Naive thymus-derived CD8-positive, alpha-beta T cell (primary cell): ENCODE data around the gene STUM. TPM values are rescaled to one million over a fixed set of nuclear protein-coding genes. Genes with fewer than 3 reads are reported as not detected.
"Not testable (repeated sequence)": the region's sequence is repeated elsewhere in the genome, so short reads cannot be mapped to it uniquely, and the experiment has no call there.

Experiments used
- ATAC-seq, 2 donors: fragments of 150-1000 bp; cut with Tn5 transposase in 1 of 2; sonication (Bioruptor Pico), chemical (Tn5 transposase) in 1 of 2; 1 replicate in 1 of 2; 2 replicates in 1 of 2; pipeline ENCODE4 v1.10.0; 2021; ENCODE audit warnings: mild to moderate bottlenecking in 2 of 2, moderate library complexity in 2 of 2
- POLR2A ChIA-PET: fragments of 350-600 bp; sonication (Branson Sonifier 250); formaldehyde crosslinking; loops from one replicate; lab custom pipeline; 2021; ENCODE audit warnings: antibody characterized with exemption; lab: Charles Lee
- DNase-seq, 10 donors: peaks; one replicate each; pipeline versions ENCODE4 v3.0.0 to v3.0.0-alpha.2; 2020 to 2022
- H3K27ac Mint-ChIP-seq, 10 donors: one replicate each; pipeline ENCODE4 v1.8.0; 2020 to 2022; ENCODE audit warnings: mild to moderate bottlenecking in 10 of 10, mixed read lengths in 10 of 10, moderate library complexity in 4 of 10, inconsistent platforms in 1 of 10
- H3K27me3 Mint-ChIP-seq, 5 donors: one replicate each; pipeline ENCODE4 v1.8.0; 2021 to 2022; ENCODE audit warnings: mixed read lengths in 5 of 5
- H3K36me3 Mint-ChIP-seq, 3 donors: one replicate each; pipeline ENCODE4 v1.8.0; 2020 to 2022; ENCODE audit warnings: mixed read lengths in 3 of 3, mild to moderate bottlenecking in 2 of 3, inconsistent platforms in 1 of 3
- H3K4me1 Mint-ChIP-seq, 4 donors: one replicate each; pipeline ENCODE4 v1.8.0; 2021 to 2022; ENCODE audit warnings: mixed read lengths in 4 of 4
- H3K4me3 Mint-ChIP-seq, 10 donors: one replicate each; pipeline ENCODE4 v1.8.0; 2020 to 2022; ENCODE audit warnings: mild to moderate bottlenecking in 10 of 10, mixed read lengths in 10 of 10, moderate library complexity in 6 of 10, inconsistent platforms in 1 of 10
- H3K9me3 Mint-ChIP-seq, 9 donors: one replicate each; pipeline ENCODE4 v1.8.0; 2020 to 2022; ENCODE audit warnings: mixed read lengths in 9 of 9, mild to moderate bottlenecking in 3 of 9, inconsistent platforms in 1 of 9, moderate library complexity in 1 of 9
- polyA plus RNA-seq, 3 donors: library from polyadenylated mRNA; unstranded; fragments of 300-500 nt; fragmentation: Illumina TruSeq; gene quantifications; one replicate each; pipeline ENCODE4 v1.2.3, GENCODE V29; 2021
- total RNA-seq, 8 experiments: library from RNA in 2 of 8; stranded (reverse) in 2 of 8; gene quantifications; one replicate each; pipeline ENCODE4 v1.2.3 and lab custom pipeline; 2021 to 2026

Gene STUM
- under 1 TPM; 0.14 to 0.65 TPM for total RNA-seq
- not detected for polyA plus RNA-seq
- total RNA-seq (lab: John Stamatoyannopoulos, UW), result 0 to 0.25 (median 0) reads per million in 6 experiments

DNA sequence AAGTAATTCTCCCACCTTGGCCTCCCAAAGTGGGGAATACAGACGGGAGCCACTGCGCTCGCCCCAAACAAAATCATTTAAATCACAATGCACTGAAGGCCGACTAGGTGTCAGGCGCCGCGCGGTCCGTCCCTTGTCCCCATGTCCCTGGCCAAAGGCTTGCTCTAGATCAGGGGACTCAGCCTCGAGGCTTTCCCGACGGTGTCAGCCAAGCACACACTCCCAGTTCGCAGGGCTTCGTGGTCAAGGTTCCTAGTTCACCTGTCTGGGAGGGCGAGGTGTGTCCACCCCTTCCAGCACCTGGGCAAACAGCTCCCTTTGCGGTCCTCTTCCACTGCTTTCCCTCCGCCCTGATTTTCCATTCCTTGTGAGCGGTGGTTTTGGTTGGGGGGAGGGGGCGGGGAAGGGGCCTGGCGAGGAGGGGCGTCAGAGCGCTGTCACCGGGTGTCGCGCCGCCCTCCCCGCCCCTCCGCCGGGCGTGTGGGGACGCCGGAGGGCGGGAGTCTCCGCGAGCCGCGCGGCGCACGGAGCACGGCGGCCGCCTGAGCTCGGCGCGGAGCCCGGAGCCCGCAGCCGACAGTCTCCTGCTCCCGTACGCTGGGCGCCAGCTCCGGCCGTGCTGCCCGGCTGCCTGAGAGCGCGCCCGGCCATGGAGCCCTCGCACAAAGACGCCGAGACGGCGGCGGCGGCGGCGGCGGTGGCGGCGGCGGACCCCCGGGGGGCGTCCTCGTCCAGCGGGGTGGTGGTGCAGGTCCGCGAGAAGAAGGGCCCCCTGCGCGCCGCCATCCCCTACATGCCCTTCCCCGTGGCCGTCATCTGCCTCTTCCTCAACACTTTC is at the start of gene STUM:
Gene STUM, plus strand, starts transcription at position 509 of the 838 bp plus-strand sequence. Its CDS starts 141 bp downstream, at position 650.
- peaks cover 7 to 54% (median 24%) of the 10 kb centered on the region in 5 donors for H3K27me3 Mint-ChIP-seq
- POLR2A ChIA-PET, result interaction anchor here (0.6 to 2.4 kb wide), 3 partner anchors 9 to 124 kb away, joined by 3 to 9 read pairs (median 7); no protein-coding TSS in a partner anchor
- H3K9me3 Mint-ChIP-seq, result no peaks in the 10 kb centered on the region
- H3K36me3 Mint-ChIP-seq, result no peaks in the 10 kb centered on the region
- no peak within 1 kb of the TSS for H3K27ac Mint-ChIP-seq
- H3K4me1 Mint-ChIP-seq, result peaks cover 14 to 23% (median 19%) of the 10 kb centered on the region in 4 donors
- peak within 1 kb of the TSS; percentile 69 to 92 (median 86) for H3K4me3 Mint-ChIP-seq
- DNase-seq (peak in 5 of 10 donors; percentile 15 to 30 (median 22)), ATAC-seq (peak; percentile 58 to 70)

DNA sequence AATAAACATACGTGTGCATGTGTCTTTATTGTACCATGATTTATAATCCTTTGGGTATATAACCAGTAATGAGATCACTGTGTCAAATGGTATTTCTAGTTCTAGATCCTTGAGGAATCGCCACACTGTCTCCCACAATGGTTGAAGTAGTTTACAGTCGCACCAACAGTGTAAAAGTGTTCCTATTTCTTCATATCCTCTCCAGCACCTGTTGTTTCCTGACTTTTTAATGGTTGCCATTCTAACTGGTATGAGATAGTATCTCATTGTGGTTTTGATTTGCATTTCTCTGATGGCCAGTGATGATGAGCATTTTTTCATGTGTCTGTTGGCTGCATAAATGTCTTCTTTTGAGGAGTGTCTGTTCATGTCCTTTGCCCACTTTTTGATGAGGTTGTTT is 48.9 kb upstream of the STUM start:
- H3K27ac Mint-ChIP-seq, H3K36me3 Mint-ChIP-seq, DNase-seq, H3K4me3 Mint-ChIP-seq, H3K27me3 Mint-ChIP-seq, POLR2A ChIA-PET, ATAC-seq, H3K4me1 Mint-ChIP-seq, H3K9me3 Mint-ChIP-seq: not testable (repeated sequence)

DNA sequence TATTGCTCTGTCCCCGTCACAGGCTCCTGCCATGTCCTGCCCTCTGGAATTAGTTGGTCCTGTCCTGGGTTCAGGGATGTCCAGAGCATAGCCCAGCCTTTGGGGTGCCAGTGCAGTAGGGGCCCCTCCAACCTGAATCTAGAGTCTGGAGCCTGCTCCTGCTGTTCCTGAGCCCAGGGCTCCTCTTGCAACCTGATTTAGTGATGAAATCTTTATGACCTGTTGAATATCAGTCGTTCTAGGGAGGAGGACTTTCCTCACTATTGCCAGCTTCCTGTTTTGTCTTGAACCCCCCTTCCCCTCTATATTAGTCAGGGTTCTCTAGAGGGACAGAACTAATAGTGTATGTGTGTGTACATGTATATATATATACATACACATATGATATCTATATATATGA is 42.5 kb upstream of the STUM start:
- peaks cover 0 to 4% (median 0%) of the 10 kb centered on the region in 9 donors for H3K9me3 Mint-ChIP-seq
- no peak for ATAC-seq
- H3K4me1 Mint-ChIP-seq, result no peaks in the 10 kb centered on the region
- no peak for DNase-seq
- H3K27me3 Mint-ChIP-seq, result peaks cover 9 to 41% (median 25%) of the 10 kb centered on the region in 5 donors
- POLR2A ChIA-PET, result no interaction called here
- no peaks in the 10 kb centered on the region for H3K36me3 Mint-ChIP-seq
- no peak overlapping the region for H3K4me3 Mint-ChIP-seq
- H3K27ac Mint-ChIP-seq, result no peak overlapping the region

DNA sequence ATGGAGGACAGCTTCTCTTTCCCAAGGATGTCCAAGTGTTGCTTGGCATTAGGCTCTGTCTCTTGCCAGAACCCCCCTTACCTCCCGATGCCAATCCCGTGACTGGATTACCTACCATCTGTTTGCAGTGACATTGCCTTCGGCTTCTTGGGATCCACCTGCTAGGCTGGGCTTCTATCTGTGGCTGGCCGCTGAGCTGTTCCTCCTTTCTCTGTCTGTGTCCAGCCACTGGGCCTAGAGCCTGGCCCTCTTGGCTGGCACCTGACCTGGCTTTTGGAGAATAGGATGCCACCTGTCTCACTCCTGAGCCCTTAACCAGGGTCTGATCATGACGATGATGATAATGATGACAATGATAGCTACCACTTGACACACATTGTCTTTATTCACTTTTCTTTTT is 41.6 kb upstream of the STUM start:
- peaks cover 0 to 4% (median 0%) of the 10 kb centered on the region in 9 donors for H3K9me3 Mint-ChIP-seq
- peaks cover 10 to 41% (median 26%) of the 10 kb centered on the region in 5 donors for H3K27me3 Mint-ChIP-seq
- DNase-seq, result no peak

GRCh38 chr1:226510453-226510852 is 38.1 kb upstream of the STUM start:
- H3K9me3 Mint-ChIP-seq, result no peaks in the 10 kb centered on the region
- H3K27ac Mint-ChIP-seq, result no peak overlapping the region
- ATAC-seq, result no peak
- POLR2A ChIA-PET, result interaction anchor here (1.1 kb wide), 1 partner anchor 33 kb away, joined by 3 read pairs; no protein-coding TSS in a partner anchor
- peaks cover 6 to 41% (median 21%) of the 10 kb centered on the region in 5 donors for H3K27me3 Mint-ChIP-seq
- no peaks in the 10 kb centered on the region for H3K4me1 Mint-ChIP-seq
- no peak for DNase-seq
- no peak overlapping the region for H3K4me3 Mint-ChIP-seq
- H3K36me3 Mint-ChIP-seq, result no peaks in the 10 kb centered on the region

More for the DNA sequence above, 41.6 kb upstream of the STUM start:
- POLR2A ChIA-PET, result no interaction called here
- Mint-ChIP-seq H3K4me1 (no peaks in the 10 kb centered on the region), H3K27ac (peak overlapping the region in 1 of 10 donors; percentile 47), H3K36me3 (no peaks in the 10 kb centered on the region), H3K4me3 (no peak overlapping the region)
- ATAC-seq, result no peak

- H3K4me3 Mint-ChIP-seq, result no peak overlapping the region
- ATAC-seq (no peak), DNase-seq (no peak)
- POLR2A ChIA-PET, result no interaction called here
- H3K4me1 Mint-ChIP-seq, result no peaks in the 10 kb centered on the region
- H3K9me3 Mint-ChIP-seq, result no peaks in the 10 kb centered on the region
- H3K27ac Mint-ChIP-seq, result no peak overlapping the region
- H3K36me3 Mint-ChIP-seq, result no peaks in the 10 kb centered on the region
- peaks cover 6 to 41% (median 21%) of the 10 kb centered on the region in 5 donors for H3K27me3 Mint-ChIP-seq
Measured at GRCh38 chr1:226511296-226511695, 37.3 kb upstream of the STUM start.

DNA sequence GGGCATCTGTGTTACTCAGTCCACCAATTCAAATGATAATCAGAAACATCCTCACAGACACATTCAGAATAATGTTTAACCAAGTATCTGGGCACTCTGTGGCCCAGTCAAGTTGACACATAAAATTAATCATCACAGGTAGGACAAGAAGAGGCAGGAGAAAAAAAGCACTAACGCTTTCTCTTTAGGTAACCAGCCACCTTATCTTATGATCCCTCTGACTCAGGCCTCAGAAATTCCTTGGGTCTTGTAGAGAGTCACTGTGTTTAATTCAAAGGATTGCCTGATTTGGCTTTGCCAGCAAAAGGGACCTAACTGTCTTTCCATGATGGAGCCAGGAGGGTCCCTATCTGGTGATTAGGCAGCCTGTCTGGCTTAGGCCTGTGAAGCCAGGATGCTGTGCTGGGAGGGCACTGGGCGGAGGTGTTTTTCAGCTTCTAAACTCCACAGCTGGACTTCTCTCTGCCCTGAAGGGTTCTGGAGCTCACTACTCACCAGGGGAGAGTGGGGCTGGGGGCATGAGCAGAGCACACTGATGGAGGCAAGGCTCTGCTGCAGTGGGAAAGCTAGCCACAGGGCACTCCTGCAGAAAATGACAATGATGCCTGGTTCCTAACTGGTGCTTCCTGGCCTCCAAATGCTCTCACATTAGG is 36.4 kb upstream of the STUM start:
- no peak overlapping the region for H3K27ac Mint-ChIP-seq
- no peaks in the 10 kb centered on the region for H3K9me3 Mint-ChIP-seq

DNA sequence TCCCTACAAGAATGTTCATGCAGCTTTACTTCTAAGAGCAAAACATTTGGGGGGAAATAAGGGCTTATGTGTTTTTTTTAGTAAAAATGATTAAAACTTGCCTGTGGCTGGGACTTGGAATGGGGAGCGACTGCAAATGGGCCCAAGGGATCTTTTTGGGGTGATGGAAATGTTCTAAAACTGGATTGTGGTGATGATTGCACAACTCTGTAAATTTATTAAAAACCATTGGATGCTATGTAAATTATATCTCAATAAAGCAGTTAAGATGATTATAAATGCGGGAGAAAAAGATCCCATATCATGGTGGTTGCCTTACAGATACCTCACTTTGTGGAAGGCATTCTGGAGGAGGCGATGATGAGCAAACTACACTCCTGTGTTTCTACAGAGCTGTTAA is 30.2 kb upstream of the STUM start:
- H3K4me1 Mint-ChIP-seq, result peaks cover 0 to 9% (median 0%) of the 10 kb centered on the region in 4 donors
- H3K4me3 Mint-ChIP-seq, result no peak overlapping the region
- no peaks in the 10 kb centered on the region for H3K9me3 Mint-ChIP-seq
- H3K27me3 Mint-ChIP-seq, result peaks cover 0 to 11% (median 4%) of the 10 kb centered on the region in 5 donors
- no peak overlapping the region for H3K27ac Mint-ChIP-seq
- no peak for ATAC-seq
- H3K36me3 Mint-ChIP-seq, result no peaks in the 10 kb centered on the region
- POLR2A ChIA-PET, result no interaction called here
- DNase-seq, result no peak

More for the DNA sequence above, 36.4 kb upstream of the STUM start:
- no peaks in the 10 kb centered on the region for H3K4me1 Mint-ChIP-seq
- POLR2A ChIA-PET, result no interaction called here
- H3K4me3 Mint-ChIP-seq, result no peak overlapping the region
- H3K27me3 Mint-ChIP-seq, result peaks cover 10 to 34% (median 16%) of the 10 kb centered on the region in 5 donors
- no peak for DNase-seq
- ATAC-seq, result no peak
- no peaks in the 10 kb centered on the region for H3K36me3 Mint-ChIP-seq

- H3K27me3 Mint-ChIP-seq, result peaks cover 0 to 11% (median 2%) of the 10 kb centered on the region in 5 donors
- no peaks in the 10 kb centered on the region for H3K9me3 Mint-ChIP-seq
- DNase-seq (no peak), ATAC-seq (no peak)
- peaks cover 0 to 9% (median 0%) of the 10 kb centered on the region in 4 donors for H3K4me1 Mint-ChIP-seq
- POLR2A ChIA-PET, result no interaction called here
- H3K4me3 Mint-ChIP-seq, result no peak overlapping the region
- H3K27ac Mint-ChIP-seq, result no peak overlapping the region
- H3K36me3 Mint-ChIP-seq, result no peaks in the 10 kb centered on the region
Measured at GRCh38 chr1:226519135-226519534, 29.4 kb upstream of the STUM start.

DNA sequence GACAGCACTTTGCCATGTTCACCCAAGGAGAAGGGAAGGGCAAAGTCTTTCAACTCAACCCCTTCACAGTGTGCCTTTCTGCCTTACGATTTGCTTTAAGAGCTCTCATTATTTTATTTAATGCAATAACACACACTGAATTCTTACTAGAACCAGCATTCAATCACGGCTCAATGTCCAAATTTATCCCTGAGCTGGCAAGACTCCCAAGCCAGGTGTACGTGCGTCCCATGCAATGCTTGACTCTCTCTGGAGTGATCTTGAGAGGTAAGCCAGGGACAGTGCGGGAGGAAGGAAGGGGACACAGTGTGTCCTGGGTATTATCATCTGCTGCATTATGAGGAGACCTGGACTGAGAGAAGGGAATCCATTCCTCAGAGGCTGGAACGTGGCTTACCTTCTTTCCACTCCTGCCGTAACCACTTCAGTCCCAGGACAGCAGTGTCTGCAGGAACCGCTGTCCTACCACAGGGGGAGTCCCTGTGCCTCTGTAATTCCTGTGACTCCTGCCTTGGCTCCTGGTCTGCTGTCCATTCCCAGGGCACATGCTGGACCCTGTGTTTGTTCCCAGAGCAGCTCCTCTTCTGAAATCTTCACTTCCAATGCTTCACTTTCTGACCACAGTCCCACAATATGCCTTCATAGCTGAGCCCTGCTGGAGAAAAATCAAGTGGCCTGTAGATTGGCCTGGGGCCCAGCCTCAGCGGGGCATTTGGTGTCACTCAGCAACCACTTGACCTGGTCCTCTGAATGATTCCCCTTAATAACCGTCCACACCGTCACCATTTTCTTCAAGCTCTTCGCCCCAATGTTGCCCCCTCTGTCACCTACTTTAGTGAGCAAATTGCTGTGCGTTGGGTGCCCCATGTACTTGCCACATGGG is 28.6 kb upstream of the STUM start:
- H3K4me1 Mint-ChIP-seq, result peaks cover 0 to 9% (median 0%) of the 10 kb centered on the region in 4 donors
- no peak overlapping the region for H3K4me3 Mint-ChIP-seq
- POLR2A ChIA-PET, result no interaction called here
- ATAC-seq, result no peak
- H3K27ac Mint-ChIP-seq, result no peak overlapping the region
- H3K27me3 Mint-ChIP-seq, result peaks cover 0 to 11% (median 2%) of the 10 kb centered on the region in 5 donors
- DNase-seq, result no peak
- no peaks in the 10 kb centered on the region for H3K36me3 Mint-ChIP-seq
- H3K9me3 Mint-ChIP-seq, result peaks cover 0 to 4% (median 0%) of the 10 kb centered on the region in 9 donors

- Mint-ChIP-seq H3K36me3 (peaks cover 0 to 1% (median 0%) of the 10 kb centered on the region in 3 donors), H3K9me3 (peaks cover 0 to 4% (median 0%) of the 10 kb centered on the region in 9 donors), H3K4me3 (no peak overlapping the region), H3K4me1 (peaks cover 0 to 9% (median 0%) of the 10 kb centered on the region in 4 donors), H3K27me3 (peaks cover 0 to 11% (median 2%) of the 10 kb centered on the region in 5 donors), H3K27ac (no peak overlapping the region)
- POLR2A ChIA-PET, result no interaction called here
- ATAC-seq, result no peak
- no peak for DNase-seq
Measured at GRCh38 chr1:226520640-226521355, 27.8 kb upstream of the STUM start.
